HG02981 (cell line): ENCODE data around the gene ZNF385D.
"Not testable (repeated sequence)": the region's sequence is repeated elsewhere in the genome, so short reads cannot be mapped to it uniquely, and the experiment has no call there.

Experiments
- ATAC-seq: cut with Tn5 transposase; IDR thresholded peaks from one replicate; pipeline ENCODE4 v1.9.1; 2021; ENCODE audit warnings: mild to moderate bottlenecking, moderate library complexity; ENCODE audit not compliant: unreplicated experiment

Gene ZNF385D

GRCh38 chr3:21393683-21394311 lies 357.2 kb downstream of the ZNF385D start:
- ATAC-seq = no peak

- no peak for ATAC-seq
These were observed 358.5 kb downstream of the ZNF385D start for GRCh38 chr3:21392526-21392925.

- ATAC-seq = no peak
These were observed 360.2 kb downstream of the ZNF385D start for GRCh38 chr3:21390856-21391255.

GRCh38 chr3:21390136-21390535 lies 360.9 kb downstream of the ZNF385D start:
- ATAC-seq = no peak

GRCh38 chr3:21387142-21387826 lies 363.7 kb downstream of the ZNF385D start:
- ATAC-seq = not testable (repeated sequence)

- not testable (repeated sequence) for ATAC-seq
These were observed 373.0 kb downstream of the ZNF385D start for GRCh38 chr3:21378036-21378435.

GRCh38 chr3:21377071-21377769 lies 373.8 kb downstream of the ZNF385D start:
- ATAC-seq = no peak

- ATAC-seq = no peak
These were observed 378.7 kb downstream of the ZNF385D start for GRCh38 chr3:21372316-21372715.
